GM19452 (cell line): ENCODE measurements around the gene ZNF165.
"Not testable (repeated sequence)": the region's sequence is repeated elsewhere in the genome, so short reads cannot be mapped to it uniquely, and the experiment has no call there.

Experiments used
- ATAC-seq: cut with Tn5 transposase; IDR thresholded peaks from one replicate; pipeline ENCODE4 v1.9.1; 2021; ENCODE audit not compliant: unreplicated experiment

The ZNF165 gene

GRCh38 chr6:28080381-28080630 is at the start of gene ZNF165:
TSS of gene ZNF165 (plus strand) at chr6:28080568. CDS start at chr6:28085481, 4,913 bp downstream.
- ATAC-seq: peak; percentile 26

GRCh38 chr6:28053584-28053983 is 26.8 kb upstream of the ZNF165 start:
- ATAC-seq: no peak

GRCh38 chr6:28060405-28060804 is 20.0 kb upstream of the ZNF165 start:
- no peak for ATAC-seq

DNA sequence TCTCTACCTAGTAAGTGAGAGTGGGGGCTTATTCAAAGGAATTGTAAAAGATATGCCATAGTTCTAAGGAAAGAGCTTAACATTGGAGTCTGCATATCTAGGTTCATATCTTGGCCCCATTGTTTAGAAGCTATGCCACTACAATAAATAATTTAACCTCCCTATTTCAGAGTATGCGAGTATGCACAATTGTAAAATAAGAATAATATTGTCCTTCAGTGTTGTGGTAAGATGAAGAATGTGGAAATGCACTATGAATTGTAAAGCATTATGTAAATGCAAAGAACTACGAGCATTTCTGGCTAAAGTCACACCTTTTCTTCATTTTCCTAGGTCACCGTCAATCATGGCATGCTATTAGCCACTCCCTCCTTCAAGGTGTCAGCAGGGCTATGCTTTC is 16.1 kb upstream of the ZNF165 start:
- ATAC-seq: no peak

GRCh38 chr6:28068067-28068466 is 12.3 kb upstream of the ZNF165 start:
- no peak for ATAC-seq

- ATAC-seq: not testable (repeated sequence)
Measured at GRCh38 chr6:28070968-28071367, 9.4 kb upstream of the ZNF165 start.

- ATAC-seq: no peak
Measured at GRCh38 chr6:28078050-28078449, 2.3 kb upstream of the ZNF165 start.

DNA sequence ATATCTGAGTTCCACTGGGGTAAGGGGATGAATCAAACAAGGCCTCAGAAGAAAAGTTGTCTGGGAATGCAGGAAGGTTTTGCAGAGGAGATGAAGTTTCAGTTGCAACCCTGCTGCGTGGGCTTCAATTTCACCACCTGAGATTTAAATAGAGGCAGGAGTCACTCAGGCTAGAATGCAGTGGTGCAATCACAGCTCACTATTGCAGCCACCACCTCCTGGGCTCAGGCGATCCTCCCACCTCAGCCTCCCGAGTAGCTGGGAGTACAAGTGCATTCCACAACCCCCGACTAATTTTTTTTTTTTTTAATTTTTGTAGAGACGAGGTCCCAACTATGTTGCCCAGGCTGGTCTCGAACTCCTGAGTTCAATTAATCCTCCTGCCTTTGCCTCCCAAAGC is 1.5 kb upstream of the ZNF165 start:
- no peak for ATAC-seq

GRCh38 chr6:28080631-28081485 is 490 bp downstream of the ZNF165 start:
- ATAC-seq: peak; percentile 77

DNA sequence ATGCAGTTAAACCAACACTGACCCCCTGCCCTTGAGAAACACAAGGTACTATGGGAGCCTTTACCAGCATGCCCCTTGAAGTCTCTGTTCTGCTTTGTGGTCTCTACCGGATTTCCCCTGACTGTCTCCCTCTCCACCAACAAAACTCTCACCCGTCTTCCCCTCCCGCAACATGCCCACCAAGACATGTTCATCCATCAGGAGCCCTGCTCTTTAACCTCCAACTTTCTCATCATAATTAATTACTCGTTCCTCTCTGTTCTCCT is 1.1 kb downstream of the ZNF165 start:
- ATAC-seq: peak; percentile 43

DNA sequence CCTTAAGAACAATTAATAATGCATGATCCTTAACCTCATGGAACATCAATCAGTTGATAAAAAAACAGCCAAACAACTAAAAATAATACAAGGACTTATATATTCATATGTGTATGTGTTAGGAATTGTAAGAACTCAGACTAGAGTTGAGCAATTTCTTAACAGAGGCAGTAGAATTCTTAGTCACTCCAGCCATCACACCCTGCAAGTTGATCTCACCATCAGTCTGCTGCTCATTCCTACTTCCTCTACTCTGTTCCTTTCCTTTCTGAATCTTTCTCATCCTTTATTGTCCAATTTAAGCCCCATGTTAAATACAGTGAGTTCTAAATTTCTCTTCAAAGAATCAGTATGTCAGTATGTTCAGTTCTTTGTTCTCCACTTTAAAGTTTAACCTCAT is 2.6 kb downstream of the ZNF165 start:
- no peak for ATAC-seq

DNA sequence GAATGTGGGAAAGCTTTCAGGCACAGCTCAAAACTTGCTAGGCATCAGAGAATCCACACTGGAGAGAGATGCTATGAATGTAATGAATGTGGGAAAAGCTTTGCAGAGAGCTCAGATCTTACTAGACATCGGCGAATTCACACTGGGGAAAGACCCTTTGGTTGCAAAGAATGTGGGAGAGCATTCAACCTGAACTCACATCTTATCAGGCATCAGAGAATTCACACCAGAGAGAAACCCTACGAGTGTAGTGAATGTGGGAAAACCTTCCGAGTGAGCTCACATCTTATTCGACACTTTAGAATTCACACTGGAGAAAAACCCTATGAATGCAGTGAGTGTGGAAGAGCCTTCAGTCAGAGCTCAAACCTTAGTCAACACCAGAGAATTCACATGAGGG is 8.7 kb downstream of the ZNF165 start:
- ATAC-seq: no peak

- no peak for ATAC-seq
Measured at GRCh38 chr6:28090917-28091586, 10.7 kb downstream of the ZNF165 start.

GRCh38 chr6:28102222-28102621 is 21.9 kb downstream of the ZNF165 start:
- ATAC-seq: not testable (repeated sequence)

DNA sequence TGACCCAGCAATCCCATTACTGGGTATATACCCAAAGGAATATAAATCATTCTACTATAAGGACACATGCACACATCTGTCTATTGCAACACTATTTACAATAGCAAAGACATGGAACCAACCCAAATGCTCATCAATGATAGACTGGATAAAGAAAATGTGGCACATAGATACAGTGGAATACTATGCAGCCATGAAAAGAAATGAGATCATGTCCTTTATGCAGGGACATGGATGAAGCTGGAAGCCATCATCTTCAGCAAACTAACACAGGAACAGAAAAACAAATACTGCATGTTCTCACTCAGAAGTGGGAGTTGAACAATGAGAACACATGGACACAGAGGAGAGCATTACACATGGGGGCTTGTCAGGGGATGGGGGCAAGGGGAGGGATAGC is 22.3 kb downstream of the ZNF165 start:
- ATAC-seq: not testable (repeated sequence)

GRCh38 chr6:28104392-28105244 is 24.2 kb downstream of the ZNF165 start:
- ATAC-seq: peak; percentile 98

DNA sequence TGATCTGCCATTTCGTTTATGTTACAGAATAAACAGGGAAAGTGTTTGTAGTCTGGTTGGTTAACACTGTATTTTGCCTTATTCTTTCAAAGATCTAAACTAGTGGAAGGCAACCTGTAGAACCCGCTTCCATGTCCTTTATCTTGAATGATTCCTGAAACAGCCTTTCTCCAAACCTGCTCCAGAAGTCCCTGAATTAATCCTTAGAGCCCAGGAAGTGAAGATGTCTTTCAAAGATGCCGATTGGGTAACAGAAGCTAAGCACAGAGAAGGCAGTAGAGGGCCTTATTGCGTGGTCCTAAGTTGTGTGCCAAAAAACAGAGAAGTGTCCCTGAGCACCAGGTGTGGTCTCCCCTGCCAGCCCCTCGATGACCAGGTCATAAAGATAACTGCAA is 24.9 kb downstream of the ZNF165 start:
- ATAC-seq: no peak

- no peak for ATAC-seq
Measured at GRCh38 chr6:28107506-28107905, 27.1 kb downstream of the ZNF165 start.

DNA sequence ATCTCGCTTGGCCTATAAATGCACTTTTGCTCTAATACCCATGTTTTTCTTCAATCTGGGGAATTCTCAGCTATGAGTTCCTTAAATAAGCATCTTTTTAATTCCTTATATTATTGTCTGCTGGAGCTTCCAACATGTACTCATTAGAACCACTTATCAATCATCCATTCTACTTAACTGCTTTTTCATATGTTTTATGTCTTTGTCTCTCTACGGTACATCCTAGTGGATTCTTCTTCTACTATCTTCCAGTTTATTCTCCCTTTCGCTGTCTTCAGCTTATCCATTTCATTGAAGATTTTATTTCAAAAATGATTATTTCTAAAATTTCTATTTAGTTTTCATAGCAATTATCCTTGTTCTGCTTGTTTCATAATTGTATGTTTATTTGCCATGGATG is 31.6 kb downstream of the ZNF165 start:
- no peak for ATAC-seq

DNA sequence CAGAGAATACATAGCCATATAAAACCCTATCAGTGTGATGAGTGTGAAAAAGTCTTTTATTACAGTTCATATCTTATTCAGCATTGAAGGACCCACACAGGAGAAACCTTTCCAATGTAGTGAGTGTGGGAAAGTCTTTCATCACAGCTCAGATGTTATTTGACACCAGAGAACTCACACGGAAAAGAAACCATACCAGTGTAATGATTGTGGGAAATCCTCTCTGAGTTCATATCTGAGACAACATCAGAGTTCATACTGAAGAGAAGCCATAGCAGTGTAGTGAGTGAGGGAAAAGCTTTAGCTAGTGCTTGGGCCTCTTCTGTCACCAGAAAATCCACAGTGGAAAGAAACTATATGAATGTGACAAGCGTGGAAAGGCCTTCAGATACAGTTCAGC is 35.4 kb downstream of the ZNF165 start:
- ATAC-seq: no peak

GRCh38 chr6:28117386-28118050 is 37.1 kb downstream of the ZNF165 start:
- no peak for ATAC-seq
